HCT116 (cell line): ENCODE data around the gene CTSZ. TPM values are rescaled to one million over a fixed set of nuclear protein-coding genes. Genes with fewer than 3 reads are reported as not detected.

Source experiments
- ATAC-seq: fragments of 200-7000 bp; cut with Tn5 transposase; 2 replicates; pipeline ENCODE4 v1.9.1; 2020; ENCODE audit warnings: mild to moderate bottlenecking, moderate library complexity
- BruUV-seq: library from RNA; stranded (reverse); fragments of 400-500 nt; replicated peaks from 2 replicates; lab custom pipeline; 2021; lab: Mats Ljungman, UMichigan
- CTCF ChIA-PET: fragments of 300-600 bp; sonication (Branson Sonifier 250); formaldehyde crosslinking; loops from one replicate; lab custom pipeline; 2021; ENCODE audit warnings: antibody characterized with exemption; lab: Charles Lee
- POLR2A ChIA-PET: fragments of 300-600, 350-600 bp; sonication (Branson Sonifier 250); formaldehyde crosslinking; loops from one replicate; lab custom pipeline; 2021; ENCODE audit warnings: antibody characterized with exemption; lab: Charles Lee
- RAD21 ChIA-PET, 2 experiments: fragments of 300-600 bp; sonication (Branson Sonifier 250); formaldehyde crosslinking; loops; one replicate each; lab custom pipeline; 2023; ENCODE audit warnings: low total read pairs in 2 of 2; ENCODE audit not compliant: uncharacterized antibody in 2 of 2, unreplicated experiment in 2 of 2, low non-redundant PET in 1 of 2; lab: Charles Lee
- DNase-seq: peaks from one replicate; pipeline ENCODE4 v3.0.0-alpha.2; 2010; ENCODE audit warnings: low read depth, low spot score
- H2AFZ ChIP-seq: fragments of 200-600 bp; shearing (Covaris generic), sonication (generic); 2 replicates; pipeline ENCODE4 v1.6.1; 2017; ENCODE audit warnings: low read depth, mixed run types, mixed read lengths, antibody characterized with exemption, low read length; ENCODE audit not compliant: poor library complexity, severe bottlenecking
- H3K27ac ChIP-seq: 2 replicates; pipeline ENCODE4 v1.5.1; 2012; ENCODE audit warnings: low read depth, low read length
- H3K27me3 ChIP-seq: fragments of 200-600 bp; sonication (generic); 2 replicates; pipeline ENCODE4 v1.6.1; 2016; ENCODE audit warnings: mixed run types, low read length, mixed read lengths; ENCODE audit not compliant: insufficient read depth
- H3K36me3 ChIP-seq, 2 experiments: fragments of 200-500 bp in 1 of 2; fragments of 200-600 bp in 1 of 2; sonication (Bioruptor generic) in 1 of 2; sonication (generic) in 1 of 2; 2 replicates each; pipeline versions ENCODE4 v1.5.1 to v1.6.1; 2014 to 2016; ENCODE audit warnings: low read length in 2 of 2, inconsistent platforms in 1 of 2, mixed read lengths in 1 of 2, mixed run types in 1 of 2; ENCODE audit not compliant: insufficient read depth in 2 of 2, control insufficient read depth in 1 of 2
- H3K4me1 ChIP-seq, 2 experiments: fragments of 200-600 bp in 1 of 2; sonication (generic) in 1 of 2; 2 replicates each; pipeline versions ENCODE4 v1.5.1 to v1.6.1; 2012 to 2017; ENCODE audit warnings: low read length in 2 of 2, inconsistent platforms in 1 of 2, mild to moderate bottlenecking in 1 of 2, mixed read lengths in 1 of 2, mixed run types in 1 of 2, moderate library complexity in 1 of 2; ENCODE audit not compliant: insufficient read depth in 2 of 2, control insufficient read depth in 1 of 2
- H3K4me2 ChIP-seq: fragments of 200-600 bp; sonication (generic); 2 replicates; pipeline ENCODE4 v1.6.1; 2017; ENCODE audit warnings: mixed run types, low read length, mixed read lengths
- H3K4me3 ChIP-seq, 2 experiments: fragments of 200-600 bp in 1 of 2; sonication (generic) in 1 of 2; replicated peaks in 1 of 2; 2 replicates each; pipeline ENCODE4 v1.5.1; 2011 to 2016; ENCODE audit warnings: low read length in 2 of 2, control low read depth in 1 of 2, low read depth in 1 of 2, mild to moderate bottlenecking in 1 of 2, mixed read lengths in 1 of 2, mixed run types in 1 of 2
- H3K79me2 ChIP-seq: fragments of 200-600 bp; sonication (generic); 2 replicates; pipeline ENCODE4 v1.6.1; 2017; ENCODE audit warnings: mild to moderate bottlenecking, mixed run types, low read length, moderate library complexity, mixed read lengths; ENCODE audit not compliant: insufficient read depth
- H3K9ac ChIP-seq: fragments of 200-600 bp; sonication (generic); 2 replicates; pipeline ENCODE4 v1.6.1; 2016; ENCODE audit warnings: low read length, mixed read lengths
- H3K9me2 ChIP-seq: fragments of 200-600 bp; sonication (generic), shearing (Covaris generic); 2 replicates; pipeline ENCODE4 v1.6.1; 2017; ENCODE audit warnings: mixed run types, mild to moderate bottlenecking, moderate library complexity; ENCODE audit not compliant: insufficient read depth
- H3K9me3 ChIP-seq, 2 experiments: fragments of 200-500 bp in 1 of 2; fragments of 200-600 bp in 1 of 2; sonication (Bioruptor generic) in 1 of 2; sonication (generic) in 1 of 2; 2 replicates each; pipeline ENCODE4 v1.6.1; 2014 to 2017; ENCODE audit warnings: low read length in 2 of 2, mixed read lengths in 2 of 2, inconsistent platforms in 1 of 2, low read depth in 1 of 2, mild to moderate bottlenecking in 1 of 2, mixed run types in 1 of 2, moderate library complexity in 1 of 2; ENCODE audit not compliant: control insufficient read depth in 1 of 2, insufficient read depth in 1 of 2
- H4K20me1 ChIP-seq: fragments of 200-600 bp; sonication (generic), shearing (Covaris generic); 2 replicates; pipeline ENCODE4 v1.6.1; 2017; ENCODE audit warnings: mixed run types, mild to moderate bottlenecking, moderate library complexity; ENCODE audit not compliant: insufficient read depth
- ATF3 ChIP-seq: IDR thresholded peaks from 2 replicates; pipeline ENCODE4 v1.6.1; 2012
- CBX3 ChIP-seq: IDR thresholded peaks from 2 replicates; pipeline ENCODE4 v1.6.1; 2012; ENCODE audit warnings: low read depth
- CEBPB ChIP-seq: IDR thresholded peaks from 2 replicates; pipeline ENCODE4 v1.6.1; 2012; ENCODE audit warnings: low read depth
- CTCF ChIP-seq, 3 experiments: fragments of 200-600 bp in 1 of 3; sonication (generic) in 1 of 3; IDR thresholded peaks in 2 of 3; conservative IDR thresholded peaks in 1 of 3; 2 replicates each; pipeline ENCODE4 v1.5.1; 2012 to 2017; ENCODE audit warnings: low read depth in 2 of 3, low read length in 2 of 3, antibody characterized with exemption in 1 of 3, borderline replicate concordance in 1 of 3, control low read depth in 1 of 3, mild to moderate bottlenecking in 1 of 3, mixed read lengths in 1 of 3, mixed run types in 1 of 3, moderate library complexity in 1 of 3; ENCODE audit not compliant: insufficient read depth in 1 of 3
- EGR1 ChIP-seq: IDR thresholded peaks from 2 replicates; pipeline ENCODE4 v1.6.1; 2012; ENCODE audit warnings: low read depth
- ELF1 ChIP-seq: IDR thresholded peaks from 2 replicates; pipeline ENCODE4 v1.6.1; 2012; ENCODE audit warnings: low read depth, borderline replicate concordance
- FOSL1 ChIP-seq: IDR thresholded peaks from 2 replicates; pipeline ENCODE4 v1.6.1; 2012; ENCODE audit warnings: low read depth
- JUND ChIP-seq: IDR thresholded peaks from 2 replicates; pipeline ENCODE4 v1.6.1; 2012
- MAX ChIP-seq: IDR thresholded peaks from 2 replicates; pipeline ENCODE4 v1.6.1; 2012
- POLR2A ChIP-seq: IDR thresholded peaks from 2 replicates; pipeline ENCODE4 v1.7.0; 2011; ENCODE audit warnings: borderline replicate concordance; ENCODE audit not compliant: insufficient read depth, insufficient read length; ENCODE audit errors: extremely low read depth
- POLR2AphosphoS5 ChIP-seq: IDR thresholded peaks from 2 replicates; pipeline ENCODE4 v1.6.1; 2011; ENCODE audit warnings: mild to moderate bottlenecking, low read depth, low read length, moderate library complexity
- RAD21 ChIP-seq: IDR thresholded peaks from 2 replicates; pipeline ENCODE4 v1.6.1; 2012; ENCODE audit warnings: low read depth, mild to moderate bottlenecking
- SIN3A ChIP-seq: IDR thresholded peaks from 2 replicates; pipeline ENCODE4 v1.6.1; 2012; ENCODE audit warnings: low read depth
- SP1 ChIP-seq: IDR thresholded peaks from 2 replicates; pipeline ENCODE4 v1.6.1; 2012; ENCODE audit warnings: low read depth
- SRF ChIP-seq: IDR thresholded peaks from 2 replicates; pipeline ENCODE4 v1.6.1; 2012; ENCODE audit warnings: low read depth
- TCF7L2 ChIP-seq: IDR thresholded peaks from 2 replicates; pipeline ENCODE4 v1.7.0; 2011; ENCODE audit warnings: borderline replicate concordance, inconsistent platforms; ENCODE audit not compliant: insufficient read depth, insufficient read length; ENCODE audit errors: extremely low read depth
- YY1 ChIP-seq: IDR thresholded peaks from 2 replicates; pipeline ENCODE4 v1.6.1; 2011; ENCODE audit warnings: low read length, low read depth, moderate library complexity, mild to moderate bottlenecking; ENCODE audit not compliant: insufficient replicate concordance; ENCODE audit errors: extremely low read depth
- ZBTB33 ChIP-seq: IDR thresholded peaks from 2 replicates; pipeline ENCODE4 v1.6.1; 2011; ENCODE audit warnings: mild to moderate bottlenecking, low read length, moderate library complexity; ENCODE audit not compliant: insufficient replicate concordance; ENCODE audit errors: extremely low read depth
- ZFX ChIP-seq: fragments of 450-650 bp; IDR thresholded peaks from 2 replicates; pipeline ENCODE4 v1.6.1; 2017
- ZNF274 ChIP-seq: fragments of 200-500 bp; sonication (Bioruptor generic); IDR thresholded peaks from 2 replicates; pipeline ENCODE4 v1.6.1; 2014; ENCODE audit warnings: mild to moderate bottlenecking, low read depth, low read length, inconsistent platforms
- intact Hi-C: fragments of 100-400 bp; cut with micrococcal nuclease; formaldehyde crosslinking; loops from 2 replicates; pipeline ENCODE4 v1.10.0; 2022
- total RNA-seq: library from RNA; stranded (reverse); gene quantifications from one replicate; pipeline ENCODE4 v1.2.1, GENCODE V29; 2021; ENCODE audit not compliant: unreplicated experiment

Gene CTSZ
- total RNA-seq, 1 experiment from 2014 or later: 100 TPM

- Histone ChIP-seq H4K20me1 (no peaks in the 10 kb centered on the region), H3K27ac (no peak overlapping the region), H2AFZ (no peak overlapping the region), H3K9me3 (no peaks in the 10 kb centered on the region), H3K4me3 (no peak overlapping the region), H3K79me2 (no peaks in the 10 kb centered on the region), H3K27me3 (peaks cover 16% of the 10 kb centered on the region; the same call in 1 of the 2 replicates), H3K4me2 (no peak overlapping the region), H3K36me3 (no peaks in the 10 kb centered on the region), H3K9ac (no peak overlapping the region), H3K4me1 (no peaks in the 10 kb centered on the region), H3K9me2 (no peaks in the 10 kb centered on the region)
- TF ChIP-seq POLR2A (no peak), SIN3A (no peak), SRF (no peak), ZNF274 (no peak), CTCF (IDR thresholded peaks at IDR 0.05 in 2 of 3, conservative IDR thresholded peaks at IDR 0.05 in 1 of 3; ENCODE audit: borderline replicate concordance in 1 of 3, insufficient read depth in 1 of 3, low read depth in 2 of 3, low read length in 2 of 3) (no peak), POLR2AphosphoS5 (no peak), FOSL1 (no peak), YY1 (no peak), CBX3 (no peak), ELF1 (no peak), ZFX (no peak), MAX (no peak), ZBTB33 (no peak), ATF3 (no peak), JUND (no peak), EGR1 (no peak), RAD21 (no peak), CEBPB (no peak), SP1 (no peak), TCF7L2 (no peak)
- CTCF ChIA-PET: interaction anchor here (1.0 kb wide), 1 partner anchor 36 kb away, joined by 3 read pairs; no protein-coding TSS in a partner anchor
- intact Hi-C loops: loop anchor here (10.0 kb wide), 1 partner anchor 397 kb away; the partner anchor contains the start of gene STX16
- no TSS peak for BruUV-seq
- DNase-seq: no peak
- RAD21 ChIA-PET: interaction anchor here in 1 of 2 experiments (0.6 kb wide), 1 partner anchor 570 kb away, joined by 3 read pairs; no protein-coding TSS in a partner anchor
- POLR2A ChIA-PET: interaction anchor here (1.0 kb wide), 1 partner anchor 9 kb away, joined by 3 read pairs; the partner anchor contains the start of gene PRELID3B
- ATAC-seq: no peak
Measured at GRCh38 chr20:59051666-59052185, 44.7 kb upstream of the CTSZ start.
